Endothelial cell of umbilical vein (primary cell): ENCODE results near the gene PKMYT1. TPM values are rescaled to one million over a fixed set of nuclear protein-coding genes. Genes with fewer than 3 reads are reported as not detected.

Source experiments
- BruUV-seq: library from RNA; stranded (reverse); fragments of 400-500 nt; replicated peaks from 2 replicates; lab custom pipeline; 2021; lab: Mats Ljungman, UMichigan
- CTCF ChIA-PET: fragments of 300-600, 350-600 bp; sonication (Branson Sonifier 250); formaldehyde crosslinking; loops from one replicate; lab custom pipeline; 2021; ENCODE audit warnings: antibody characterized with exemption, inconsistent platforms; lab: Charles Lee
- POLR2A ChIA-PET: fragments of 300-600, 350-600 bp; sonication (Branson Sonifier 250); formaldehyde crosslinking; loops from one replicate; lab custom pipeline; 2021; ENCODE audit warnings: antibody characterized with exemption, inconsistent platforms; lab: Charles Lee
- DNase-seq: peaks from one replicate; pipeline ENCODE4 v3.0.0-alpha.2; 2011; ENCODE audit warnings: low read depth, low spot score
- FAIRE-seq: peaks from 2 replicates; lab custom pipeline; 2011; peaks lifted over from hg19 to GRCh38; lab: Jason Lieb, UNC
- H2AFZ ChIP-seq: 2 replicates; pipeline ENCODE4 v1.6.0; 2012; ENCODE audit warnings: low read depth, low read length, control low read depth, inconsistent platforms
- H3K27ac ChIP-seq: 2 replicates; pipeline ENCODE4 v1.5.1; 2011; ENCODE audit warnings: low read depth, mild to moderate bottlenecking, control low read depth, low read length, moderate library complexity; ENCODE audit not compliant: insufficient read depth
- H3K27me3 ChIP-seq, 2 experiments: 2 replicates each; pipeline versions ENCODE4 v1.6.0 to v1.6.1; 2011; ENCODE audit warnings: low read length in 2 of 2, mixed read lengths in 1 of 2; ENCODE audit not compliant: control insufficient read depth in 2 of 2, insufficient read depth in 2 of 2
- H3K36me3 ChIP-seq, 2 experiments: 2 replicates in 1 of 2; 3 replicates in 1 of 2; pipeline ENCODE4 v1.5.1; 2011; ENCODE audit warnings: low read length in 2 of 2, mild to moderate bottlenecking in 1 of 2, moderate library complexity in 1 of 2; ENCODE audit not compliant: control insufficient read depth in 2 of 2, insufficient read depth in 2 of 2; ENCODE audit errors: extremely low read depth in 1 of 2
- H3K4me1 ChIP-seq: 3 replicates; pipeline ENCODE4 v1.5.1; 2011; ENCODE audit warnings: mild to moderate bottlenecking, low read length; ENCODE audit not compliant: control insufficient read depth, insufficient read depth; ENCODE audit errors: extremely low read depth
- H3K4me2 ChIP-seq: 2 replicates; pipeline ENCODE4 v1.6.1; 2011; ENCODE audit warnings: low read length, control low read depth, mixed read lengths; ENCODE audit not compliant: insufficient read depth
- H3K4me3 ChIP-seq, 3 experiments: fragments of 200-600 bp in 1 of 3; sonication (generic), shearing (Covaris generic) in 1 of 3; replicated peaks in 1 of 3; 2 replicates each; pipeline ENCODE4 v1.5.1; 2011 to 2016; ENCODE audit warnings: control low read depth in 3 of 3, low read length in 3 of 3, mild to moderate bottlenecking in 2 of 3, inconsistent platforms in 1 of 3, low read depth in 1 of 3, moderate library complexity in 1 of 3; ENCODE audit not compliant: insufficient read depth in 1 of 3
- H3K79me2 ChIP-seq: 2 replicates; pipeline ENCODE4 v1.6.0; 2012; ENCODE audit warnings: low read length, inconsistent platforms; ENCODE audit not compliant: control insufficient read depth, insufficient read depth
- H3K9ac ChIP-seq: replicated peaks from 2 replicates; pipeline ENCODE3; 2011; ENCODE audit warnings: low read length, control low read depth; ENCODE audit not compliant: insufficient read depth; ENCODE audit errors: extremely low read depth
- H3K9me1 ChIP-seq: replicated peaks from 3 replicates; pipeline ENCODE4 v1.6.0; 2011; ENCODE audit warnings: mild to moderate bottlenecking, low read length; ENCODE audit not compliant: control insufficient read depth, insufficient read depth; ENCODE audit errors: extremely low read depth
- H3K9me3 ChIP-seq: replicated peaks from 2 replicates; pipeline ENCODE4 v1.5.1; 2012; ENCODE audit warnings: low read length, inconsistent platforms; ENCODE audit not compliant: control insufficient read depth, insufficient read depth
- H4K20me1 ChIP-seq: replicated peaks from 2 replicates; pipeline ENCODE3; 2011; ENCODE audit warnings: mild to moderate bottlenecking, low read length; ENCODE audit not compliant: control insufficient read depth, insufficient read depth; ENCODE audit errors: extremely low read depth
- CTCF ChIP-seq, 2 donors: IDR thresholded peaks; 1 replicate in 1 of 2; 2 replicates in 1 of 2; pipeline ENCODE4 v1.5.1; 2011; ENCODE audit warnings: low read length in 2 of 2, mild to moderate bottlenecking in 2 of 2, moderate library complexity in 2 of 2, control low read depth in 1 of 2, inconsistent platforms in 1 of 2, low read depth in 1 of 2; ENCODE audit not compliant: insufficient read depth in 1 of 2; ENCODE audit errors: extremely low read depth in 1 of 2
- FOS ChIP-seq: IDR thresholded peaks from 2 replicates; pipeline ENCODE4 v1.6.1; 2011; ENCODE audit warnings: mild to moderate bottlenecking, low read length, moderate library complexity, borderline replicate concordance; ENCODE audit not compliant: insufficient read depth
- GATA2 ChIP-seq: IDR thresholded peaks from 2 replicates; pipeline ENCODE4 v1.7.0; 2011; ENCODE audit warnings: low read depth, mild to moderate bottlenecking, moderate library complexity, mixed read lengths, low read length; ENCODE audit not compliant: insufficient read length, insufficient read depth
- POLR2AphosphoS5 ChIP-seq: IDR thresholded peaks from 2 replicates; pipeline ENCODE4 v1.6.1; 2012; ENCODE audit warnings: low read depth, mild to moderate bottlenecking, control low read depth, low read length, moderate library complexity; ENCODE audit not compliant: insufficient read depth
- dilution Hi-C: fragments of 300-500 bp; cut with MboI; formaldehyde crosslinking; loops from one replicate; pipeline ENCODE4 v1.15.0; 2019; ENCODE audit warnings: low sequenced_read_pairs; ENCODE audit not compliant: extremely low pct_ligation_motif_present
- intact Hi-C: fragments of 100-400 bp; cut with micrococcal nuclease; formaldehyde crosslinking; loops from one replicate; pipeline ENCODE4 v1.10.0; 2022
- polyA plus RNA-seq, 4 experiments: library from polyadenylated mRNA; depleted of rRNA in 3 of 4; stranded (reverse) in 3 of 4; unstranded in 1 of 4; fragments of >200 nt; gene quantifications; 2 replicates each; pipeline versions ENCODE4 v1.2.1 to v1.2.3, GENCODE V29; 2011 to 2012; ENCODE audit warnings: missing spikeins in 1 of 4
- total RNA-seq: library from RNA; stranded (reverse); gene quantifications from 2 replicates; pipeline ENCODE4 v1.2.3, GENCODE V29; 2021
- TF ChIP-seq, protein P1 (sequence below): IDR thresholded peaks from 2 replicates; pipeline ENCODE4 v1.6.1; 2011; ENCODE audit not compliant: insufficient read depth, insufficient read length

PKMYT1 gene
- total and polyA plus RNA-seq, 2 donors (not counting 3 experiments of a cell fraction or from before 2014, with no cell fraction given), result 26.1 to 48.5 TPM

DNA sequence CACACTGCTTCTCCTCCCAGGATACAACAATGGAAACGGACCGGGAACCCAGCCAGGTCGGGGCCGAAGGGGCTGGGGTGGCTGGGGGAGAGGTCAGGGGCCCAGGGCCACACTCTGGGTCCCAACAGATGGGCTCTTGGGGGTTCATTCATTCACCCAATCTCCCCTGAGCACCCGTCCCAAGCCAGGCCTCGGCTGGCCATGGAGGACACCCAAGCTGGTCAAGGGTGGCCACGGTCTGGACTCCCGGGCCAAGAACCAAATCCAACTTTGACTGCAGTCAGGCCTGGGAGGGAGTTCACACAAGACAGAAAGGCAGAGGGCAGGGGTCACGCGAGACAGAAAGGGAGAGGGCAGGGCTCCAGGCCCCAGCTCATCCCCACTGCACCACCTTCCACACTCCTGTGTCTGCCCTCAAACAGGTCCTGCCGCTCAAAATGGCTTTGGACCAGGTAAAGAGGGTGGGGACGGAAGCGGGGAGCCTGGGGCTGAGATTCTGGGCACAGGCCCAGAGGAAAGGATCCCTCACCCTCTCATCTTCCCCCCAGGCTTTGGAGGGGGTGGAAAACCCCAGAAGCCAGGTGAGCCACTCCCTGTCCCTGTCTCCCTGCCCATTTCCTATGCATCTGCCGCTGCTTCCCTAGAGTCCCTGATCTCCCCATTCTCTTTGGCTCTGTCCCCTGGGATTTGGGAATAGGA, 12.3 kb upstream of the PKMYT1 start:
- Histone ChIP-seq H3K36me3 (no peaks in the 10 kb centered on the region), H3K9ac (no peak overlapping the region), H2AFZ (no peak overlapping the region), H3K79me2 (no peaks in the 10 kb centered on the region), H3K9me3 (no peaks in the 10 kb centered on the region), H4K20me1 (no peaks in the 10 kb centered on the region), H3K9me1 (no peaks in the 10 kb centered on the region), H3K4me2 (no peak overlapping the region), H3K4me1 (no peaks in the 10 kb centered on the region), H3K27ac (no peak overlapping the region), H3K4me3 (no peak overlapping the region), H3K27me3 (peaks cover 0 to 5% of the 10 kb centered on the region in 2 experiments)
- BruUV-seq, result no TSS peak
- TF ChIP-seq POLR2AphosphoS5 (no peak), FOS (no peak), CTCF (IDR thresholded peaks at IDR 0.05; ENCODE audit: extremely low read depth in 1 of 2, insufficient read depth in 1 of 2, low read depth in 1 of 2, low read length in 2 of 2) (no peak), GATA2 (no peak)
- TF ChIP-seq, protein P1, sequence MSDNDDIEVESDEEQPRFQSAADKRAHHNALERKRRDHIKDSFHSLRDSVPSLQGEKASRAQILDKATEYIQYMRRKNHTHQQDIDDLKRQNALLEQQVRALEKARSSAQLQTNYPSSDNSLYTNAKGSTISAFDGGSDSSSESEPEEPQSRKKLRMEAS, result no peak
- dilution Hi-C loops, result no loop called here
- CTCF ChIA-PET, result interaction anchor here (0.9 to 1.0 kb wide), 3 partner anchors 10 to 39 kb away, joined by 3 to 4 read pairs (median 3); no protein-coding TSS in a partner anchor
- POLR2A ChIA-PET, result no interaction called here
- intact Hi-C loops, result no loop called here
- DNase-seq (no peak), FAIRE-seq (no peak)
